Measurements from ENCODE around the gene NR1H4.
"Not testable (repeated sequence)": the region's sequence is repeated elsewhere in the genome, so short reads cannot be mapped to it uniquely, and the experiment has no call there.

Gene NR1H4

GRCh38 chr12:100512692-100513091 lies 39.0 kb downstream of the NR1H4 start:
- no peak for DNase-seq (ENCODE audit: low read depth, low spot score)

- DNase-seq (ENCODE audit: low read depth, low spot score), result no peak
Measured at GRCh38 chr12:100515968-100516367, 42.3 kb downstream of the NR1H4 start.

DNA sequence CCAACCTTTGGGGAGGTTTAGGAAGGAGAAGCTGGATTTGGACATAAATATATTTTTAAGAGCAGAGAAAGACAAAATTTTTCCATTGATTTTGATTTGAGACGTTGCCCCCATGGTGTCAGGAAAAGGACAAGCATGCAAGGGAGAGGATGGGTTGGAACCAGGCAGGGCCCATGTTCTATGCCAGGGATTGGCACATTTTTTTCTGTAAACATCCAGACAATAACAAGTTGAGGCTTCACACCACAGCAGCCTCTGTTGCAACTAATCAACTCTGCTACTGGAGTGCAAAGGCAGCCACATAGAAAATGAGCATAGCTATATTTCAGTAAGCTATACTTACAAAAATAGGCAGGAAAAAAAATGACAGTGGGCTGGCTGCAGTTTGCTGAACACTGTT lies 44.7 kb downstream of the NR1H4 start:
- DNase-seq (ENCODE audit: low read depth, low spot score), result no peak

DNA sequence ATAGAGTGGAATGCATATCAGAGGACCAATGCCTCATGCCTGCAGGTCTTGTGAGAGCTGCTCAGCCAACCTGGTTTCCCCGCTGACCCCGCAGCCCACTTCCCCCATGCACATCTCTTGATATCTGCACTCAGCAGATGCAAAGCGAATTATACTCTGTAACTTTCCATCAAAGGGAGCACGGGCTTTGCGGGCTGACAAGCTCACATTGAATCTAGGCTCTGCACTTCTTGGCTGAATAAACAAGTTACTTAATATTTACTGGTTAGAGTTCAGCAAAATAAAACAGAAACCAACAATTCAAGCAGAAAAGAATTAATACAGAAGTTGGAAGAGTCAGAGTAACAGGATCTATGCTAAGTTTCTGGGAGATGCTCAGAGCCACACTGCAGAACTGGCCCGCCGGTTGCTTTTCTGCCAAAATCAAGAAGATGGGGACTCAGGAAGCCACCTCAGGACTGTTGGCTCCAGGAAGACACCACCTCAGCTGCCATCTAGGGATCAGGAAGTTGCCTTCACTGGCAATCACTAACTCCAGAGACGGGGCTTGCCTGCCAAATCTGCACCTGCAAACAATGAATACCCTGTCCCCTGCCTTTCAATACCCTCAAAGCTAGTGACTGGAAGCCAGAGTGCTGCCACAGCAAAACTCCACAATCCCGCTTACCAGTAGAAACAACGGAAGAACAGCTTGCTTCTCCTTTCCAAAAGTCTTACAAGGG lies 46.5 kb downstream of the NR1H4 start:
- DNase-seq (ENCODE audit: low read depth, low spot score), result no peak

GRCh38 chr12:100521958-100522357 lies 48.3 kb downstream of the NR1H4 start:
- no peak for DNase-seq (ENCODE audit: low read depth, low spot score)

- no peak for DNase-seq (ENCODE audit: low read depth, low spot score)
Measured at GRCh38 chr12:100528034-100528433, 54.4 kb downstream of the NR1H4 start.

- no peak for DNase-seq (ENCODE audit: low read depth, low spot score)
Measured at GRCh38 chr12:100528471-100529127, 54.9 kb downstream of the NR1H4 start.

DNA sequence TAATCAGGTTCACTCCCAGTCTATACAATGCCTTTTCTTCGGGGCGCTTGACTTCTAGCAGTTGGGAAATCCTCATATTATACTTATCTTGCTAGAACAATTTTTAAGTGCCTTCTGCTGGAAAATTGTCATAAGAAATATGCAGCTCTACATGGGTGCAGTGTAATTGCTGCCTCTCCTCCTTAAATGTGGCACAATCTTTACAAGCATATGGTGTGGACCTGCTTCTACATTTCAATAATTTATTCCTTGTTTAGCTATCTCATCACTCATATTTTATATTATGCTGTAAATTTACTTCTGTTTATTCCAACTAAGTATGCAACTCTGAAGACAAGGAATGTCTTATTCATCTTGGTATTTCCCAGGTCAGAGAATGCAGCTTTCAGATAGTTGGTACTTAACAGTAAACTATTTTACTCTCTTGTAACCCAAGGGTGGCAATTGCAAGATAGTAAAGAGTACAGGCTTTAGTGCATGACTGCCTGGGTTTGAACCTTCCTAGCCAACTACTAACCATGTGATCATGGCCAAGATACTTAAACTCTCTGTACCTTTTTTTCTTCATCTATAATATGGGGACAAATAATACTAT lies 56.2 kb downstream of the NR1H4 start:
- DNase-seq (ENCODE audit: low read depth, low spot score), result no peak

DNA sequence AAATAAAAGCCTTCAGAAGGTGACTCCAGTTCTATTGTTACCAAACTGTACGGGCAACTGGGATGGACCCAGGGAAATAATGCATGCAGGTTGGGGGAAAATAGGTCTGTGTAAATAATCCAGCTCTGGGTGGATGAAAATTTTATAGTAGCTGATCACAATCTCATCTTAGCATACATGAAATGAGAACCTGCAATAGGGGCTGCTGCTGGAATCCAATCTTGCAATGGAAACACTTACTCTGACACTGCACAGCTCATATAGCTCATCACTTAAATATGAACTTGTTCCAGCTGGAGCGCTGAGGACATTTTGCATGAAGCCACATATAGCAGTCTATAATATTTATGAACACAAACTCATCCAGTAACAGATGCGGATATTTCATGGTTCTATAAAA lies 59.7 kb downstream of the NR1H4 start:
- DNase-seq (ENCODE audit: low read depth, low spot score), result no peak

DNA sequence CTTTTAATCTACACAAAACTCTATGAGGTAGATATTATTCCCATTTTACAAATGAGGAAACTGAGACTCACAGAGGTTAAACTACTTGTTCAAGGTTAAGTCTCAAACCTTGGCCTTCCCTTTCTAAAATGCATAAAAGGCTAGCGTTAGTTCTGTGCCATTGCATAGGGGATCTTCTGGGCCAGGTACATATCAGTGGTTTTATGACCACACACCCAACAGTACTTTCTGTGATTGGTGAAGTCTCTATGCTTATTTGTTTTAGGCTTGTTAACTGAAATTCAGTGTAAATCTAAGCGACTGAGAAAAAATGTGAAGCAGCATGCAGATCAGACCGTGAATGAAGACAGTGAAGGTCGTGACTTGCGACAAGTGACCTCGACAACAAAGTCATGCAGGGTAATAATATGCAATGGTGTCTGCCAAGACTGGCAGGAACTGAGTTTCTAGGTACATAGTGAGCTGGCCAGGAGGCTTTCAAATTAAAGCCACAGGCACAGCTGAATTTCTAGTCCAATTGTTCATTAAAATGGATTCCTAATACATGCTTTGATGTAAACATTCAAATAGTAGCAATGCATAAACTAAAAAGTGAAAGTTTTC lies 61.1 kb downstream of the NR1H4 start:
- DNase-seq (ENCODE audit: low read depth, low spot score), result no peak

GRCh38 chr12:100539202-100539601 lies 65.5 kb downstream of the NR1H4 start:
- no peak for DNase-seq (ENCODE audit: low read depth, low spot score)

GRCh38 chr12:100544165-100544564 lies 70.5 kb downstream of the NR1H4 start:
- no peak for DNase-seq (ENCODE audit: low read depth, low spot score)

GRCh38 chr12:100545092-100545491 lies 71.4 kb downstream of the NR1H4 start:
- DNase-seq (ENCODE audit: low read depth, low spot score), result no peak

DNA sequence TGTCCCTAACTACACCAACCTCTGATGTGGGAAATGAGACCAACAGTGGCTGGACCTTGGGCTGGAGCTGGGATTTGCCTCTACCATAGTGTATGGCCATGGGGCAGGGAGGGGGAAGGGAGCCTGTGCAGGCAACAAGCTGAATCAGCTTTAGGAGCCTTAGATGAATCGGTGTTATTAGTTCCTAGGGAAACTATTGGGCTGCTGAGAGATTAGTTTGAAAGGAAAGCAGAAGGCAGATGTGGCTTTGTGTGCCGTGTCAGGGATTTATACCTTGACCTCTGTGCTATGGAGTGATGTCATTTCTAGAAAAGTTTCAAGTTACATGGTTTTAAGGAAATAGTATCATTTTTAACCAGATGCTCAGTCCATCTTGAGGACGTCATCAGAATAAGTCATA lies 80.3 kb downstream of the NR1H4 start:
- DNase-seq (ENCODE audit: low read depth, low spot score), result no peak

- DNase-seq (ENCODE audit: low read depth, low spot score), result peak; percentile 79
Measured at GRCh38 chr12:100554608-100555077, 81.0 kb downstream of the NR1H4 start.

DNA sequence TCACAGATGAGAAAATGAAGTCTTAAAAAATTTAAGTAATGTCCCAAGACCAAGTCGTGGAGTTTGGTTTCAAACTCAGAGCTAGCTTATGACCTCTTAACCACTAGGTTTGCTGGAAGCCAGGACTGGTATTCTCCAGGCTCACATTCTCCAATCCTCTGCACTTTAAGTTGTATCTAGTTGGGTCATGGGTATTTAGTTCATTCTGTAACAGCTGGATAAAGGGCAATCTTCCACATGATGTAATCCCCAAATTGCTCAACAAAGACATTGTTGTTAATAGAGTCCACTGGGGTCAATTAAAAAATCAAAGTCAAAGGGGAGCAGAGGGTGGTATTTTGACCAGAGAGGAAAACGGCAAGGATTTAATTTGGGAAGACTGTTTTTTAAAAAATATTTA lies 82.1 kb downstream of the NR1H4 start:
- DNase-seq (ENCODE audit: low read depth, low spot score), result no peak

- no peak for DNase-seq (ENCODE audit: low read depth, low spot score)
Measured at GRCh38 chr12:100557357-100557756, 83.7 kb downstream of the NR1H4 start.

DNA sequence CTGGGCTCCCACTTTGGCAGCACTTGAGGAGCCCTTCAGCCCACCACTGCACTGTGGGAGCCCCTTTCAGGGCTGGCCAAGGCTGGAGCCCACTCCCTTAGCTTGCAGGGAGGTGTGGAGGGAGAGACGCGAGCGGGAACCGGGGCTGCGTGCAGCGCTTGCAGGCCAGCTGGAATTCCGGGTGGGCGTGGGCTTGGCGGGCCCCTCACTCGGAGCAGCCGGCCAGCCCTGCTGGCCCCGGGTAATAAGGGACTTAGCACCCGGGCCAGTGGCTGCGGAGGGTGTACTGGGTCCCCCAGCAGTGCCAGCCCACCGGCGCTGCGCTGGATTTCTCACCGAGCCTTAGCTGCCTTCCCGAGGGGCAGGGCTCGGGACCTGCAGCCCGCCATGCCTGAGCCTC lies 85.6 kb downstream of the NR1H4 start:
- not testable (repeated sequence) for DNase-seq (ENCODE audit: low read depth, low spot score)

DNA sequence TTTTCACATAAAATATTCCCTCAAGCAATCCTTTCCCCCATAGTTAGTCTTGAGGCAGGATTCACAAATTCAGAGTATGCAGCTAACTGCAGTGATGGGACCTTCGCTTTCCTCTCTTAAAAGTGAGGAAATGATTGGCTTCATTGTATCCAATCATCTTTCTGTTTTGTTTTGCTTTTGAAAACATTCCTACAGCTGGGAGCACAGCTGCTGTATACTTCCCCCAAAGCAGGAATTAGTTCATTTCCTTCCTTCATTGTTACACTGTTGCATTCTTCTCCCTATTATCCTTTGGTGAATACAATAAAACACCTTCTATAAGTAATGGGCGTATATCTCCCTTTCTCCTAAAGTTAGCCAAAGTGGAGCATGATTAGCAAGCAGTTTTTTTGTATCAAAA lies 90.4 kb downstream of the NR1H4 start:
- no peak for DNase-seq (ENCODE audit: low read depth, low spot score)

- DNase-seq (ENCODE audit: low read depth, low spot score), result no peak
Measured at GRCh38 chr12:100564905-100565467, 91.3 kb downstream of the NR1H4 start.

DNA sequence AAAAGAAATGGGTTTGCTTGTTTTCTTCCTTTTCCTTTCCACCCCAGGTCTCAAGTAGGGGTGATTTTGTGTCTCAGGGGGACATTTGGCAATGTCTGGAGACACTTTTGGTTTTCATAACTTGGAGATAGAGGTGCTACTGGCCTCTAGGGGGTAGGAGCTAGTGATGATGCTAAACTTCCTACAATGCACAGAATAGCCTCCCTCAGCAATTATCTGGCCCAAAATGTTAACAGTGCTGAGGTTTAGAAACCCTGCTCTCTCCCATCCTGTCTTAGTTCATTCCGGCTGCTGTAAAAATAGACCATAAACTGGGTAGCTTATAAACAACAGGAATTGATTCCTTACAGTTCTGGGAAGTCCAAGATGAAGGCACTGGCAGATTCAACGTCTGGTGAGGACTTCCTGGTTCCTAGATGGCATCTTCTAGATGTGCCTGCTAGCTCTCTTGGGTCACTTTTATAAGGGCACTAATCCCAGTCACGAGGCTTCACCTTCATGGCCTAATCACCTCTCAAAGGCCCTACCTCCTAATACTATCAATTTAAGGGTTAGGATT lies 92.4 kb downstream of the NR1H4 start:
- no peak for DNase-seq (ENCODE audit: low read depth, low spot score)

Measured in brain pericyte (primary cell).